B cell (primary cell): ENCODE measurements around the gene STX2. TPM values are rescaled to one million over a fixed set of nuclear protein-coding genes. Genes with fewer than 3 reads are reported as not detected.

Source experiments
- ATAC-seq: fragments of 200-7000 bp; cut with Tn5 transposase; one replicate; pipeline ENCODE4 v1.10.0; 2021; ENCODE audit warnings: low read depth, mild to moderate bottlenecking, moderate number of reproducible peaks, moderate library complexity
- CTCF ChIA-PET: fragments of 350-600 bp; sonication (Branson Sonifier 250); formaldehyde crosslinking; loops from one replicate; lab custom pipeline; 2021; ENCODE audit warnings: antibody characterized with exemption, inconsistent platforms; lab: Charles Lee
- POLR2A ChIA-PET: fragments of 350-600 bp; sonication (Branson Sonifier 250); formaldehyde crosslinking; loops from one replicate; lab custom pipeline; 2021; ENCODE audit warnings: antibody characterized with exemption; lab: Charles Lee
- DNase-seq: peaks from one replicate; pipeline ENCODE4 v3.0.0; 2013
- H2AFZ ChIP-seq: 2 replicates; pipeline ENCODE4 v1.6.1; 2012; ENCODE audit warnings: mild to moderate bottlenecking, low read depth, low read length; ENCODE audit not compliant: insufficient read depth, poor library complexity, severe bottlenecking
- H3K27ac ChIP-seq, 2 donors: 1 replicate in 1 of 2; 2 replicates in 1 of 2; pipeline ENCODE4 v1.5.1; 2012 to 2013; ENCODE audit warnings: low read length in 2 of 2, mild to moderate bottlenecking in 2 of 2, moderate library complexity in 1 of 2
- H3K27me3 ChIP-seq, 4 experiments: fragments of 200-600 bp in 1 of 4; sonication (generic) in 1 of 4; replicated peaks in 1 of 4; 1 replicate in 2 of 4; 2 replicates in 2 of 4; pipeline versions ENCODE4 v1.6.1 to v1.7.0; 2013 to 2016; ENCODE audit warnings: low read length in 3 of 4, mild to moderate bottlenecking in 2 of 4, mixed read lengths in 1 of 4, moderate library complexity in 1 of 4; ENCODE audit not compliant: insufficient read depth in 4 of 4, control insufficient read depth in 3 of 4; ENCODE audit errors: control extremely low read depth in 1 of 4
- H3K36me3 ChIP-seq, 2 experiments: replicated peaks in 1 of 2; 1 replicate in 1 of 2; 2 replicates in 1 of 2; pipeline versions ENCODE4 v1.6.1 to v1.7.1; 2013; ENCODE audit warnings: low read length in 1 of 2; ENCODE audit not compliant: insufficient read depth in 2 of 2, control insufficient read depth in 1 of 2; ENCODE audit errors: control extremely low read depth in 1 of 2, extremely low read depth in 1 of 2
- H3K4me1 ChIP-seq, 2 donors: fragments of 200-600 bp in 1 of 2; sonication (generic) in 1 of 2; 1 replicate in 1 of 2; 2 replicates in 1 of 2; pipeline versions ENCODE4 v1.5.1 to v1.6.1; 2013 to 2017; ENCODE audit warnings: low read length in 2 of 2; ENCODE audit not compliant: control insufficient read depth in 2 of 2, insufficient read depth in 2 of 2
- H3K4me2 ChIP-seq: replicated peaks from 2 replicates; pipeline ENCODE3; 2012; ENCODE audit warnings: mild to moderate bottlenecking, low read depth, low read length; ENCODE audit not compliant: poor library complexity, severe bottlenecking
- H3K4me3 ChIP-seq, 5 experiments: fragments of 200-600 bp in 1 of 5; sonication (generic) in 1 of 5; 1 replicate in 3 of 5; 2 replicates in 2 of 5; pipeline versions ENCODE4 v1.5.1 to v1.7.0; 2011 to 2016; ENCODE audit warnings: low read length in 4 of 5, mild to moderate bottlenecking in 4 of 5, low read depth in 2 of 5, control low read depth in 1 of 5, moderate library complexity in 1 of 5; ENCODE audit not compliant: insufficient read depth in 1 of 5; ENCODE audit errors: control extremely low read depth in 1 of 5, extremely low read depth in 1 of 5
- H3K79me2 ChIP-seq: fragments of 200-600 bp; sonication (generic); one replicate; pipeline ENCODE4 v1.6.0; 2016; ENCODE audit warnings: low read length; ENCODE audit not compliant: control insufficient read depth, insufficient read depth
- H3K9ac ChIP-seq: fragments of 200-600 bp; sonication (generic); 2 replicates; pipeline ENCODE4 v1.6.1; 2017; ENCODE audit warnings: mild to moderate bottlenecking, low read length, moderate library complexity
- H3K9me3 ChIP-seq, 3 donors: one replicate each; pipeline versions ENCODE4 v1.6.1 to v1.7.1; 2013; ENCODE audit warnings: low read length in 2 of 3; ENCODE audit not compliant: control insufficient read depth in 2 of 3, insufficient read depth in 1 of 3; ENCODE audit errors: control extremely low read depth in 1 of 3
- H4K20me1 ChIP-seq: 2 replicates; pipeline ENCODE4 v1.6.0; 2012; ENCODE audit warnings: mild to moderate bottlenecking, low read length; ENCODE audit not compliant: insufficient read depth, control insufficient read depth, poor library complexity, severe bottlenecking
- H3K27ac Mint-ChIP-seq: one replicate; pipeline ENCODE4 v1.8.0; 2021; ENCODE audit warnings: mixed read lengths
- H3K27me3 Mint-ChIP-seq: one replicate; pipeline ENCODE4 v1.8.0; 2021; ENCODE audit warnings: mixed read lengths
- H3K4me1 Mint-ChIP-seq: one replicate; pipeline ENCODE4 v1.8.0; 2021; ENCODE audit warnings: mixed read lengths
- H3K4me3 Mint-ChIP-seq: one replicate; pipeline ENCODE4 v1.8.0; 2021; ENCODE audit warnings: mixed read lengths
- H3K9me3 Mint-ChIP-seq: one replicate; pipeline ENCODE4 v1.8.0; 2022; ENCODE audit warnings: mixed read lengths; ENCODE audit not compliant: insufficient read depth
- CTCF ChIP-seq: fragments of 200-600 bp; IDR thresholded peaks from one replicate; pipeline ENCODE4 v1.8.0; 2022; ENCODE audit warnings: antibody characterized with exemption, mild to moderate bottlenecking
- EZH2 ChIP-seq: IDR thresholded peaks from 2 replicates; pipeline ENCODE4 v1.6.1; 2012; ENCODE audit warnings: borderline replicate concordance, low read depth, mild to moderate bottlenecking, moderate library complexity, low read length; ENCODE audit not compliant: insufficient read depth, poor library complexity, severe bottlenecking
- WGBS: methylation state at CpG from one replicate; pipeline ENCODE4 v1.1.5; 2013; ENCODE audit warnings: missing lambda C conversion rate; ENCODE audit not compliant: insufficient coverage; 5-methylcytosine and 5-hydroxymethylcytosine counted together
- intact Hi-C: fragments of 100-400 bp; cut with micrococcal nuclease; formaldehyde crosslinking; loops from one replicate; pipeline ENCODE4 v1.10.0; 2022
- polyA plus RNA-seq: library from polyadenylated mRNA; depleted of rRNA; stranded (reverse); fragments of >200 nt; gene quantifications from 2 replicates; pipeline ENCODE4 v1.2.3, GENCODE V29; 2012
- total RNA-seq, 2 donors: library from RNA; stranded (reverse); fragments of 120-200 nt in 1 of 2; gene quantifications; 1 replicate in 1 of 2; 2 replicates in 1 of 2; pipeline versions ENCODE4 v1.2.3 to v1.2.4, GENCODE V29; 2013 to 2022

STX2 gene
- total and polyA plus RNA-seq, 2 donors (not counting 1 experiment from before 2014, with no cell fraction given) = 12.7 to 19.8 TPM

DNA sequence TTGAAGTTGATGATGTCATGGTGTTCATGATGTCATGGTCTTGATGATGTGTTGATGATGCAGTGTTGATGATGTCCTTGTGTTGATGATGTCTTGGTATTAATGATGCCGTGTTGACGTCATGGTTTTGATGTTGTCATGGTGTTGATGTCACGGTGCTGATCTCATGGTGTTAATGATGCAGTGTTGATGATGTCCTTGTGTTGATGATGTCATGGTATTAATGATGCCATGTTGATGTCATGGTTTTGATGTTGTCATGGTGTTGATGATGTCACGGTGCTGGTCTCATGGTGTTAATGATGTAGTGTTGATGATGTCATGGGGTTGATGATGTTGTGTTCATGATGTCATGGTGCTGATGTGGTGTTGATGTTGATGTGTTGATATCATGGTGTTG is 75.0 kb downstream of the STX2 start:
- Mint-ChIP-seq H3K4me1 (peaks cover 18% of the 10 kb centered on the region), H3K27ac (no peak overlapping the region), H3K27me3 (peaks cover 15% of the 10 kb centered on the region), H3K4me3 (no peak overlapping the region), H3K9me3 (no peaks in the 10 kb centered on the region)
- no peak overlapping the region for H3K4me3 ChIP-seq
- H4K20me1 ChIP-seq = no peaks in the 10 kb centered on the region
- no peak for ATAC-seq
- no peak overlapping the region for H2AFZ ChIP-seq
- no peak overlapping the region for H3K27ac ChIP-seq
- peaks cover 0 to 23% (median 6%) of the 10 kb centered on the region in 4 experiments for H3K27me3 ChIP-seq
- H3K36me3 ChIP-seq = no peaks in the 10 kb centered on the region
- no peak overlapping the region for H3K4me2 ChIP-seq
- DNase-seq = no peak
- peaks cover 6% of the 10 kb centered on the region in 2 donors for H3K4me1 ChIP-seq
- TF ChIP-seq CTCF = no peak
- TF ChIP-seq EZH2 = no peak
- ChIA-PET CTCF (no interaction called here), POLR2A (no interaction called here)
- 99% methylated on average over 4 of the region's 4 CpGs for WGBS
- H3K9ac ChIP-seq = no peak overlapping the region
- H3K79me2 ChIP-seq = no peaks in the 10 kb centered on the region
- intact Hi-C loops = no loop called here
- peaks cover 2 to 19% (median 5%) of the 10 kb centered on the region in 3 donors for H3K9me3 ChIP-seq

- no peak overlapping the region for H3K27ac Mint-ChIP-seq
- ChIA-PET CTCF (interaction anchor here (0.9 to 1.3 kb wide), 3 partner anchors 52 to 58 kb away, joined by 3 to 4 read pairs (median 3); no protein-coding TSS in a partner anchor), POLR2A (no interaction called here)
- H3K27me3 ChIP-seq = peaks cover 0 to 17% (median 6%) of the 10 kb centered on the region in 4 experiments
- intact Hi-C loops = no loop called here
- 34% methylated on average over 9 of the region's 10 CpGs for WGBS
- peaks cover 6% of the 10 kb centered on the region in 2 donors for H3K4me1 ChIP-seq
- no peak overlapping the region for H3K9ac ChIP-seq
- no peaks in the 10 kb centered on the region for H4K20me1 ChIP-seq
- H3K36me3 ChIP-seq = no peaks in the 10 kb centered on the region
- ATAC-seq (no peak), DNase-seq (no peak)
- H2AFZ ChIP-seq = peak overlapping the region; percentile 28
- H3K4me1 Mint-ChIP-seq = peaks cover 18% of the 10 kb centered on the region
- H3K9me3 ChIP-seq = peaks cover 2 to 19% (median 5%) of the 10 kb centered on the region in 3 donors
- H3K79me2 ChIP-seq = no peaks in the 10 kb centered on the region
- no peak overlapping the region for H3K4me3 ChIP-seq
- H3K4me3 Mint-ChIP-seq = peak overlapping the region; percentile 20
- H3K27me3 Mint-ChIP-seq = peaks cover 7% of the 10 kb centered on the region
- H3K4me2 ChIP-seq = peak overlapping the region; percentile 47
- no peaks in the 10 kb centered on the region for H3K9me3 Mint-ChIP-seq
- no peak for TF ChIP-seq CTCF
- no peak for TF ChIP-seq EZH2
- no peak overlapping the region for H3K27ac ChIP-seq
These were observed 76.8 kb downstream of the STX2 start for GRCh38 chr12:130762319-130762675.
